Stimulated activated CD8-positive, alpha-beta memory T cell treated with anti-CD3 and anti-CD28 coated beads, Interleukin-2, amount 100 ng/mL, for 48 hours (primary cell): ENCODE data around the gene DSCAM.

Experiments used
- DNase-seq, 2 donors: peaks; one replicate each; pipeline ENCODE4 v3.0.0-alpha.2; 2020; ENCODE audit warnings: low read depth in 2 of 2

Gene DSCAM

GRCh38 chr21:40547906-40548513, 298.9 kb downstream of the DSCAM start:
- no peak for DNase-seq

DNA sequence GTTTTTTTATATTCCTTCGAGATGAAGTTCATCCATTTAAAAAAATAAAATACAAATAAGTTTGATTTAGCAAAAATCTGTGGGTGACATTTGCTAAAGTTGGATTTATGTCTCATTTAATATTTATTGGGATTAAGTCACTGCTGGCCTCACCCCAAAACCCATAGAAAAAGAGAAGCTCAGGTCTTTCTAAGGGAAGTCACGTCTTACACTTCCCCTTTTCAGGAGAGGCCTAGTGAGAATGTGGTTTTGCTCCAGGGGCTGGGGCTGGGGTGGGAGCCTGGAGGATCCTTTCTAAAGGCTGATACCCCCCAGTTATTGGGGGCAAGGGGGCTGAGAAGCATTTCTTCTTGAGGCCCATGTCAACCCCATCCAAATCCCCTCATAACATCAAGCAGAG, 300.3 kb downstream of the DSCAM start:
- no peak for DNase-seq

GRCh38 chr21:40540216-40540615, 306.7 kb downstream of the DSCAM start:
- DNase-seq, result no peak

DNA sequence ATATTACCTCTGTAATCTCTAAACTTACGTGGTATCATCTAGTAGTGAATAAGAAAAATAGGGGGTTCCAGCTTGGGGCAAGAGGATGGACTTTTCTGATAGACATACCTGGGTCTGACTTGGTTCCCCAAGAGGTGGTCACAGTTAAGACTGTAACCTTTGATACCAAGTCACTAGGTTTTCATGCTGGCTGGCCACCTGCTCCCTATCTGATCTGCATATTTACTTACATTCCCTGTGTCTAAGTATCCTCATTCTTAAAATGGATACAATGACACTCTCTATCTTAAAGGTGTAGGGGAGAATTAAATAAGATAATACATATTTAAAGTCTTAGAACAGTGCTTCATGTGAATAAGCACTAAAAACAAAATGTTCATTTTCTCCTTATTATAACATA, 312.1 kb downstream of the DSCAM start:
- DNase-seq, result no peak

- no peak for DNase-seq
Measured at GRCh38 chr21:40531431-40532110, 315.4 kb downstream of the DSCAM start.

DNA sequence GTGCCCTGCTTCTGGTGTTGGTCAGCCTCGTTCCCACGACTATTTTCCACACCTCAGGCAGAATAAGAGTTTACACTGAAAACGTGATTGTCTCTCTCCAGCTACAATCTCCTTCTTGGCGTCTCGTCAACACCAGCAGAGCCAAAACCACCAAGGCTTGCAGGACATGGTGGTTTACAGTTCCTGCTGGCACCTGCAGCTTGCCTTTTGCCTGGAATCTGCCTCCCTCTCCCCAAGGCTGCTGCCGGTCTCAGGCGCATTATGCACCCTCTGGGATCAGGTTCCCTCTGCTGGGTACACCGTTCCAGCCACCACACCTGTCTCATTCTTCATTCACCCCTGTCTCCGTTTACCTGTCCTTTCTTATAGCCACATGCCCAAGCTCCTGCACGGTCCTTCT, 315.9 kb downstream of the DSCAM start:
- no peak for DNase-seq

- DNase-seq, result no peak
Measured at GRCh38 chr21:40517646-40518045, 329.3 kb downstream of the DSCAM start.

GRCh38 chr21:40516335-40516734, 330.6 kb downstream of the DSCAM start:
- DNase-seq, result no peak

GRCh38 chr21:40512590-40512989, 334.4 kb downstream of the DSCAM start:
- peak in 1 of 2 donors; percentile 8 for DNase-seq

- DNase-seq, result no peak
Measured at GRCh38 chr21:40507978-40508377, 339.0 kb downstream of the DSCAM start.

- DNase-seq, result no peak
Measured at GRCh38 chr21:40505681-40506080, 341.3 kb downstream of the DSCAM start.

GRCh38 chr21:40505244-40505643, 341.7 kb downstream of the DSCAM start:
- no peak for DNase-seq

DNA sequence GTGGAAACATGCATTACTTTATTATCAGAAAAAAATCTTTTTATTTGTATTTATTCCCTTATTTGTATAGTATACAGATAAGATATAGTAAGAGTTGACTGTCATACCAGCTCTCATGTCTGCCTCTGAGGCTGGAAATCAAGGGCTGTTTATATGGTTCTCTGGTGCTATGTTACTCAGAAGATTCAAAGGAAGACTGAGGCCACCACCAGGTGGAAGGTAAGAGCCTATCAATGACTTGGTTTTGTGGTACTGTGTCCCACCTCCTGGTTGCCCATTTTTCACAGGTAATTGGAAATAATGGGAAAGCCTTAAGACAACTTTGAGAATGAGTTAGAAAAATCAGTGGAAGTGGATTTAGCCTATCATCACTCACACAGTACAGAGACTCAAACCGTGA, 342.1 kb downstream of the DSCAM start:
- no peak for DNase-seq

GRCh38 chr21:40496116-40496515, 350.8 kb downstream of the DSCAM start:
- DNase-seq, result no peak

- no peak for DNase-seq
Measured at GRCh38 chr21:40490408-40490807, 356.6 kb downstream of the DSCAM start.

DNA sequence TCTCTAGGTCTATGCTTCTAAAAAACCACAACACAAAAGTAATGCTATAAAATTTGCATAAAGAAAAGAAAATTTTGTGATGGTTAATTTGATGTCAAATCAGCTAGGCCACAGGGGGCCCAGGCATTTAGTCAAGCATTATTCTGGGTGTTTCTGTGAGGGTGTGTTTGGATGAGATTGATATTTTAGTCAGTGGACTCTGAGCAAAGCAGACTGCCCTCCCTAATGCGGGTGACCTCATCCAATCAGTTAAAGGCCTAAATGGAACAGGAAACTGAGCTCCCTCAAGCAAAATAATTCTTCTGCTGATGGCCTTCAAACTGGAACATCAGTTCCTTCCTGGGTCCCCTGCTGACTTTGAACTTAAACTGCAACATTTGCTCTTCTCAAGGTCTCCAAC, 358.0 kb downstream of the DSCAM start:
- no peak for DNase-seq

DNA sequence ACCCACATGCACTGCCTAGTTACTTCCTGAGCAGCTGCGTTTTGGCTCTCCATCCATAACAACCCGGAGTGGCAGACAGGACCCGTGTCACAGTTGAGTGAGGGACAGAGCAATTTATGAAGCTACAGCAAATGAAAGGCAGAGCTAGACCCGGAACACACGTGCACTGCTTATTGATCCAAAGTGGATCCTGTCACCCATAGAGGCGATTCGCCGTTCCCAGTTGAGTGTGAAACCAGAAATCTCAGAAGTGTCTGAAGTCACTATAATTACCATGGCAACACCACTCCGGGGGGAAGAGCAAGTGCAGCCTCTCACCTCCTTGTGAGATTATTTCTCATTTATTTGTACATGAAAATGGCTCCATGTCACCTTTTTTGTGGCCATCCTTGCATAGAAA, 365.2 kb downstream of the DSCAM start:
- no peak for DNase-seq

DNA sequence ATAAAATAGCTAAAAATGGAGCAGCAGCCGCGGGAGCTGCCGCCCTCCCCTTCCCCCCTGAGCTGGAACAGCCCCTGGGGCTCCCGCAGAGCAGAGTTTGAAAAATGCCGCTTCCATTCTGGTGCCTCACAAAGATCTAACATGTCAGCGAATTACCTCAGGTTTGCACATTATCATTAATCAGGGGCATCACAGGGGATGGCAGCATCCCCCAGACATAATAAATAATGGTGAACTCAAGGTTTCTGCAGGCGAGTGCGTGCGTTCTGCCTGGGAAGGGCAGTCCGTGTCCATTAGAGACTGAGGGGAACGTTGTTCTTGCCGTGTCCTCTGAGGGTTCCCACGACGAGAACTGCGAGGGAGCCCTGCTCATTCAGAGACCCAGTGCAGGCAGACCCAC, 372.4 kb downstream of the DSCAM start:
- DNase-seq, result no peak

DNA sequence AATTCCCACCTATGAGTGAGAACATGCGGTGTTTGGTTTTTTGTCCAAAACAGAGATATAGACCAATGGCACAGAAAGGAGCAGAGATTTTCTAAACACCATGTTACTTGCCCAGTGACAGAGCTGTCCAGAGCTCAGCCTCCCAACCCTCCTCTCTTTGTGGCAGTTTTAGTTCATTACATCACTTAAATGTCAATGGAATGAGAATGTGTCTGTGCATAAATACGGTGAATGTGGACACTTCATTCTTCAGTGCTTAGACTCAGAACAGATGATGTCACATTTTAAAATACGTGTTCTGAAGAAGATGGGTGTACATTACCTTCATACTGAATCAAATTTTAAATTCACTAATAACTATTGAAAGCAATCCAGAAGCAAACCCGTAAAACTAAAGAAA, 374.9 kb downstream of the DSCAM start:
- DNase-seq, result no peak

DNA sequence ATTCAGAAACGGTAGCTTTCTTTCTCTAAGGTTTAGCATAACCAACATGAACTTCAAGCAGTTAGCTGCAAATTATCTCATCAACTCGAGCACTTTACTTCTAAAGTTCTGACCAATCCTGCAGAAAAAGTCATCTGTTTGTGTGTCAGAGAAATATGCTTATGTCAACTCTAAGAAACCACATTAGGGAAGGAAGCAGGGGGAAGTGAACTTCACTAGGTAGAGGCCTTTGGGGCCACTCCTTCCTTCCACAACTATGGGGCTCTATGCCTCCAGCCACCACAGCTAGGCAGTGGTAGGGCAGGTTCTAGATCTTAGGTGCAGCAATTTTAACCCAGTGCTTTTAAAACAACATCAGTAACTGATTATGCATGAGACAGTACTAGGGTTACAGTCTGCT, 375.9 kb downstream of the DSCAM start:
- no peak for DNase-seq

DNA sequence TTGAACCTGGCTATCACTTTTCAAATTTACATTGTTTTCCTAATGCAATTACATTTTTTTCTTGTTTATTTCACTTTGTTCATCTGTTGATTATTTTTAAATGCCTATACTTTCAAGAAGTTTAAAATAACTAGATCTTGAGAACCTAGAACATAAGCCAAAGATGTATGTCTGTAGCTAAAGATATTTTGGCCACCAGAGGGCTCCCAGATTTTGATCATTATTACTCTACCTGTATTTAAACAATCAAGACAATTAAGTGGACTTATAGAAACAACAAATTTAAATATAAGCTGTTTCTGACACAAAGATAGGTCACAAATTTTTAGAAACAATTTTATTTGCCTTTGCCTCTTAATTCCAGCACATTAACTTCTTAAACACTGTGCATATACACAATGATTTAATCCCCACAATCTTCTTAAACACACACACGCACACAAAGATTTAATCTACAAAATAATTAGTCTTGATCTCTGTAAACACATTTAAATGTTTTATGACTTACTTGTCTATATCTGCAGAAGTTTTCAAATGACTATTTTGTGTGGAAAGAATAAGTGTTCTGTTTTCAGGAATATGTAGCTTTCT, 380.0 kb downstream of the DSCAM start:
- DNase-seq, result no peak

- no peak for DNase-seq
Measured at GRCh38 chr21:40465382-40465781, 381.6 kb downstream of the DSCAM start.

GRCh38 chr21:40463176-40463575, 383.8 kb downstream of the DSCAM start:
- DNase-seq, result no peak

- DNase-seq, result no peak
Measured at GRCh38 chr21:40461008-40461407, 385.9 kb downstream of the DSCAM start.
